ENCODE data around the gene MAPRE3. TPM values are rescaled to one million over a fixed set of nuclear protein-coding genes. Genes with fewer than 3 reads are reported as not detected.

Gene MAPRE3
- total and polyA plus RNA-seq, 4 donors = 21.2 to 200 (median 115) TPM

DNA sequence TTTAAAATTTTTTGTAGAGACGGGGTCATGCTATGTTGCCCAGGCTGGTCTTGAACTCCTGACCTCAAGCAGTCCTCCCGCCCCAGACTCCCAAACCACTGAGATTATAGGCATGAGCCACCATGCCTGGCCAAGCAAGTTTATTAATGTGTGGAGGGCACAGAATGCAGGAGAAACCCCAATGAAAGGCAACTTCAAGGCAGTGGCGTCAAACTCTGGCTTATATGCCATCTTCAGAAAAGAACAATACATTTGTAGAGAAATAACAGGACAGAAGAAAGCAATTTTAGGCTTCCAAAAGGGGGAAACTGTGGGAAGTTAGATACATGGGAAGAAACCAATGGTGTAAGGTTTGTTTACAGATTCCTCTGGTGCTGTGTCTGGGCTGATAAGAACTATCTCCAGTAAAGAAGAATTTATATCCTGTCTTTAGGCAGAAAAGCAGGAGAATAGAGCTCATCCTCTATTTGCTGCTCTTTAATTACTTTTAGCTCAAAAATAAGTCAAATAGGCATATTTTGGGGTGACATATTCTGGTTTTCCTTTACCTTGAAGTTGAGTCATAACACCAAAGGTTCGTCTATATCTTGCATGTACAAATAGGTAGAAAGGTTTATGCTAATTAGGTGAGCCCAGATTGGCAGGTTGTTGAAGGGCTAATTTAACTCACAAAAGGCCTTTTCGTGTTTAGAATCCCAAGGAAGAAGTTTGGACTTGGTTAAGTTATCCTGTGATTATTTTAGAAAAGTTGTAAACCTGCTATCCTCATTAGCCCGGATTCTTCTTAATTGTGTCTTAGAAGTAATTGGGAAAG lies 36.4 kb downstream of the MAPRE3 start:
- Histone ChIP-seq H3K27ac (ENCODE audit: low read depth, low read length) (no peak overlapping the region), H3K4me3 (ENCODE audit: low read depth, low read length) (no peak overlapping the region), H3K4me1 (ENCODE audit: control insufficient read depth, insufficient read depth, low read length) (no peaks in the 10 kb centered on the region), H3K9me3 (ENCODE audit: control insufficient read depth, insufficient read depth, low read length) (no peaks in the 10 kb centered on the region), H3K27me3 (ENCODE audit: control insufficient read depth, insufficient read depth, low read length) (no peaks in the 10 kb centered on the region), H3K36me3 (ENCODE audit: control insufficient read depth, insufficient read depth, low read length) (no peaks in the 10 kb centered on the region)
- no peak for DNase-seq (ENCODE audit: low read depth in 4 of 6, low spot score in 6 of 6)
- 68% methylated on average over 2 of the region's 6 CpGs for WGBS (ENCODE audit: insufficient coverage)

DNA sequence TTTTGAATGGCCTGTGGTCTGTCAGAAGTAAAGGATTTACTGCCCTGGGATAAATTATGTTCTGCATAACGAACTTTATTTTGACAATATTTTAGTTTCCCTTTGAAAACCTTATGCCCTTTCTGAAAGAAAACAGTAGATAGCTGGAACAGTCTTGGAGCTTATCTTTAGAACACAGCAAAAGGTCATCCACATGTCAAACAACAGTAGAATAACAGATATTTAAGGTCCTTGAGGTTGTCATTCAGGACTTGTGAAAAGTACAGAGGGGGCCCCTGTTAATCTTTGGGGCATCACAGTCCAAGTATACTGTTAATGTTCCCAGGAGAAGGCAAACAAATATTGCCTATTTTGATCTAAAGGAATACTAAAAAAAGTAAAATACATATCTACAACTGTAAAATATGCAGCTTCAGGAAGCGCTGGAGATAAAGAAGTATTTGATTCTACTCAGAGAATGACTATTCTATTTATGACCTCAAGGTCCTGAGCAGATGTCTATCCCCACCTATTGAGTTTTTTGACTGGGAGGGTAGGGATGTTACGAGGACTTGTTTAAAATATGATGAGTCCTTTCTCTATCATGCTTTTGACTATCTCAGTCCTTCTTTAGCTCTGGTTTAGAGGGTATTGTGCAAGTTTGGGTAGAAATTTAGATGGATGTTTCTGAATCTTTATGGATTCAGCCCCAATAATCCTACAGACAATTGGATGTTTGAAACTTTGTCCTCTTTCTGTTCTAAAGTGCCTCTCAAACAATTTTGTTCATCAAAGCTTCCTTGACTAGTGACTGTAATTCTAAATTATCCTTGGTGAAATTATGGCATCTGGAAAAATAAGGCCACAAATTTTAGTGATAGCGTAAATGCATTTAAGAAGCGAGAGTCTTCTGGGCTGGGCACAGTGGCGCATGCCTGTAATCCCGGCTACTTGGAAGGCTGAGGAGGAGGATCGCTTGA lies 37.3 kb downstream of the MAPRE3 start:
- H3K27ac ChIP-seq (ENCODE audit: low read depth, low read length) = no peak overlapping the region
- H3K36me3 ChIP-seq (ENCODE audit: control insufficient read depth, insufficient read depth, low read length) = no peaks in the 10 kb centered on the region
- 67% methylated on average over 3 of the region's 8 CpGs for WGBS (ENCODE audit: insufficient coverage)
- no peak for DNase-seq (ENCODE audit: low read depth in 4 of 6, low spot score in 6 of 6)
- H3K4me1 ChIP-seq (ENCODE audit: control insufficient read depth, insufficient read depth, low read length) = no peaks in the 10 kb centered on the region
- H3K27me3 ChIP-seq (ENCODE audit: control insufficient read depth, insufficient read depth, low read length) = no peaks in the 10 kb centered on the region
- H3K4me3 ChIP-seq (ENCODE audit: low read depth, low read length) = no peak overlapping the region
- no peaks in the 10 kb centered on the region for H3K9me3 ChIP-seq (ENCODE audit: control insufficient read depth, insufficient read depth, low read length)

DNA sequence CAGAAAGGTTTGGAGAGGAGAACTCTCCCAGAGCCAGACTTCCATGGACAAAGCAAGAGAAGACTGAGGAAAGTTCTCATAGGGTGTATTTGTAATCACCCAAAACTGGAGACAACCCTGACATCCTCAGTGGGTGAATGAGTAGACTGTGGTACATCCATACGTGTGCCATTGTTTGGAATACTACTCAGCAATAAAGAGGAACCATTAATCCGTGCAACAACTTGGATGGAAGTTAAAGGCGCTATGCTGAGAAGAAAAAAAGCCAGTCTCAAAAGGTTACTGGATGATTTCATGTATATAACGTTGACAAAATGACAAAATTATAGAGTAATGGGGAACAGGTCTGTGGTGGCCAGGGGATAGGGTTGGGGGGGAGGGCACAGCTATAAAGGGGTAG lies 38.2 kb downstream of the MAPRE3 start:
- H3K27me3 ChIP-seq (ENCODE audit: control insufficient read depth, insufficient read depth, low read length) = no peaks in the 10 kb centered on the region
- H3K4me1 ChIP-seq (ENCODE audit: control insufficient read depth, insufficient read depth, low read length) = no peaks in the 10 kb centered on the region
- no peaks in the 10 kb centered on the region for H3K36me3 ChIP-seq (ENCODE audit: control insufficient read depth, insufficient read depth, low read length)
- H3K4me3 ChIP-seq (ENCODE audit: low read depth, low read length) = no peak overlapping the region
- no peak overlapping the region for H3K27ac ChIP-seq (ENCODE audit: low read depth, low read length)
- DNase-seq (ENCODE audit: low read depth in 4 of 6, low spot score in 6 of 6) = no peak
- WGBS (ENCODE audit: insufficient coverage) = 97% methylated on average over 3 of the region's 4 CpGs
- no peaks in the 10 kb centered on the region for H3K9me3 ChIP-seq (ENCODE audit: control insufficient read depth, insufficient read depth, low read length)

DNA sequence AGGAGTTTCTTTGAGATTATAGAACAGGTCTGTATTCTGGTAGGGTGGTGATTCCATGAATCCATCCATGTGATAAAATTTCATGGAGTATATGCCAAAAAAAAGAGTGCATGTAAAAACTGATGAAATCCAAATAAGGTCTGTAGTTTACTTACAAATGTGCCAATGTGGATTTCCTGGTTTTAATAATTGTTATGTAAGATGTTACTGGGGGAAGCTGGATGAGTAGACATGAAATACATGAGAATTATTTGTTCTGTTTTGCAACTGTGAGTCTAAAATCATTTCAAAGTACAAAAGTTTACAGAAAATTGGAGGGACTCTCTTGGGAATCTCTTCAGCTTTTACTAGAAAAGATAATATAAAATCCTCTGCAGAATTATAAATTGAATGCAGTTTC lies 38.6 kb downstream of the MAPRE3 start:
- H3K4me3 ChIP-seq (ENCODE audit: low read depth, low read length) = no peak overlapping the region
- DNase-seq (ENCODE audit: low read depth in 4 of 6, low spot score in 6 of 6) = no peak
- H3K27me3 ChIP-seq (ENCODE audit: control insufficient read depth, insufficient read depth, low read length) = no peaks in the 10 kb centered on the region
- H3K9me3 ChIP-seq (ENCODE audit: control insufficient read depth, insufficient read depth, low read length) = no peaks in the 10 kb centered on the region
- no peak overlapping the region for H3K27ac ChIP-seq (ENCODE audit: low read depth, low read length)
- H3K36me3 ChIP-seq (ENCODE audit: control insufficient read depth, insufficient read depth, low read length) = no peaks in the 10 kb centered on the region
- H3K4me1 ChIP-seq (ENCODE audit: control insufficient read depth, insufficient read depth, low read length) = no peaks in the 10 kb centered on the region

DNA sequence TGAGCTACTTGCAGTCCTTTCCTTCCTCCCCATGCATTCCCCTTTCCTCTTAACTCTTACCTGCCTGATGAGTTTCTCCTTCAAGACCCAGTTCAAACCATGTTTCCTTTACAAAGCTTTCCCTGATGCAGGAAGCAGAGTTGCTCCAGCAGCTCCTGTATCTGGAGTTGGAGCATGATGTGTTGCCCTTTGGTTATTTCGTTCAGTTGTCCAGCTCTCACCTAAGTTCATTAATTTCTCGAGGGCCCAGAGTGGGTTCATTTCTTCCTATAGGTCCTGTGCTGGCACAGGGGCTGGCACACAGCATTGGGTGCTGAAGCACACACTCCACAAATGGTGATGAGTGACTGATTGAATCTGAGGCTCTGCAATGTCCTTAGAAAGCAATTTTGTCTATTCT lies 39.3 kb downstream of the MAPRE3 start:
- H3K9me3 ChIP-seq (ENCODE audit: control insufficient read depth, insufficient read depth, low read length) = no peaks in the 10 kb centered on the region
- no peaks in the 10 kb centered on the region for H3K27me3 ChIP-seq (ENCODE audit: control insufficient read depth, insufficient read depth, low read length)
- no peak overlapping the region for H3K27ac ChIP-seq (ENCODE audit: low read depth, low read length)
- peaks cover 3% of the 10 kb centered on the region for H3K36me3 ChIP-seq (ENCODE audit: control insufficient read depth, insufficient read depth, low read length)
- H3K4me1 ChIP-seq (ENCODE audit: control insufficient read depth, insufficient read depth, low read length) = peaks cover 5% of the 10 kb centered on the region
- WGBS (ENCODE audit: insufficient coverage) = no CpG with 5 or more reads among the region's 2 CpGs
- no peak for DNase-seq (ENCODE audit: low read depth in 4 of 6, low spot score in 6 of 6)
- H3K4me3 ChIP-seq (ENCODE audit: low read depth, low read length) = no peak overlapping the region

DNA sequence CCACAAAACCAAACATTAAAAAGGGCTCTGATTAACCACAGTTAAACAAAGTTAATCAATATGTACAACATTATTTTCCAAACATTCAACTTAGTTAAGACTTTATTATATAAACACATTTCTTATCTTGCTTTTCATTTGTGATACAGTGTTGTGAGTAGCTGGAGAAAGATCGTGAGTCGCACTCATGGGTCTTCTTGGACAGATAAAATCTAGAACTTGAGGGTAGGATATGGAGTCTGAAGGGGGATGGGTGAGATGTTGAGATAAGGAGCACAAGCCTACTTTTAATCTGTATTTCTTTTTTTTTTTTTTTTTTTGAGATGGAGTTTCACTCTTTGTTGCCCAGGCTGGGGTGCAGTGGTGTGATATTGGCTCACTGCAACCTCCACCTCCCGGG lies 39.7 kb downstream of the MAPRE3 start:
- peaks cover 5% of the 10 kb centered on the region for H3K36me3 ChIP-seq (ENCODE audit: control insufficient read depth, insufficient read depth, low read length)
- no peak overlapping the region for H3K27ac ChIP-seq (ENCODE audit: low read depth, low read length)
- H3K9me3 ChIP-seq (ENCODE audit: control insufficient read depth, insufficient read depth, low read length) = no peaks in the 10 kb centered on the region
- H3K4me3 ChIP-seq (ENCODE audit: low read depth, low read length) = no peak overlapping the region
- whole genome bisulfite sequencing (ENCODE audit: insufficient coverage) = no CpG with 5 or more reads among the region's 3 CpGs
- H3K4me1 ChIP-seq (ENCODE audit: control insufficient read depth, insufficient read depth, low read length) = peaks cover 8% of the 10 kb centered on the region
- DNase-seq (ENCODE audit: low read depth in 4 of 6, low spot score in 6 of 6) = no peak
- no peaks in the 10 kb centered on the region for H3K27me3 ChIP-seq (ENCODE audit: control insufficient read depth, insufficient read depth, low read length)

DNA sequence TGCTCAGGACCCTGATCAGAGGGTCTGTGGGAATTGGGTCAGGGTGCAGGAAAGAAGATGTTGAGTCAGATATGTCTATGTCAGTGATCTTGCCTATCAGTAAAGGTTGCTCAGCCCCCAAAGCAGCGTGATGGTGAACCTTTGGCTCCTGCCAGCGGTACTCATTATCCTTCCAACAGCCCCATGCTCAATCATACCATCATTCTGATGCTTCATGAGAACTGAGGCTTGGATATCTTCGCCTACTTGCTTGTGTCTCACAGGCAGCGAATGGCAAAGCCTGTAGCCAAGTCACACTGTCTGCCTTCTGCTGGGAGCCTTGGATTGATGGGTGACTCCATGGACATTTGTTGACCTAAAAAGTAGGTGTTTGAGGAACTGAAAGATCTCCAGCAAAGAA lies 43.3 kb downstream of the MAPRE3 start:
- Histone ChIP-seq H3K4me3 (ENCODE audit: low read depth, low read length) (no peak overlapping the region), H3K9me3 (ENCODE audit: control insufficient read depth, insufficient read depth, low read length) (no peaks in the 10 kb centered on the region), H3K4me1 (ENCODE audit: control insufficient read depth, insufficient read depth, low read length) (peaks cover 16% of the 10 kb centered on the region), H3K27me3 (ENCODE audit: control insufficient read depth, insufficient read depth, low read length) (no peaks in the 10 kb centered on the region), H3K27ac (ENCODE audit: low read depth, low read length) (no peak overlapping the region), H3K36me3 (ENCODE audit: control insufficient read depth, insufficient read depth, low read length) (peaks cover 5% of the 10 kb centered on the region)
- DNase-seq (ENCODE audit: low read depth in 4 of 6, low spot score in 6 of 6) = no peak
- 91% methylated on average over 4 of the region's 4 CpGs for WGBS (ENCODE audit: insufficient coverage)

DNA sequence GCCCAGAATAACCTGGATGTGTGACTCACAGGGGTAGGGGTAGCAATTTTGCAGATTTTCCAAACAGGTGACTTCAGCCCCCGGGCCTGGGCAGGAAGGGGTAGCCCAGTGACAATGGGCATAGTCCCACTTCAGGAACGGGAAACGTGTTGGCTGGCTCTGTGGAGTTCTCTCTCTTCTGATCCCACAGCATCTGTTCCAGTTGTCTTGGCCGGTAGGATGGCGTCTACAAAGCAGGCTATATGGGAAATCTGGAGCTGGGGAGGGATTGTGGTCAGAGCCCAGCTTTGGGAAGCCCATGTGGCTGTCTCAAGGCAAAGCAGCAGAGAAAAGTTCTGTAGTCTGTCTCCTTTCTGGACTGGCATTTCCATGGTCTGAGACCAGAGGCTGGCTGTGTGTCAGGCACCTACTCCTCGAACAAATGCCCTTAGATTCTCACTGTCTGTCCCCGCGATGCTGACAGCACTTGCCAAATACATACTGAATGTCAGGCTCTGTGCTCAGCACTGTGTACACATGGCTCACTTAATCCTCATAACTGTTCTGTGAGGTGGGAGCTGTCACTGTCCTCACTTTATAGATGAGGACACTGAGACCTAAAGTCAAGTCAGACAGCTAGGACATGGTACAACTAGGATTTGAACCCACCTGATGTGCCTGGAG lies 44.5 kb downstream of the MAPRE3 start:
- 74% methylated on average over 8 of the region's 8 CpGs for WGBS (ENCODE audit: insufficient coverage)

DNA sequence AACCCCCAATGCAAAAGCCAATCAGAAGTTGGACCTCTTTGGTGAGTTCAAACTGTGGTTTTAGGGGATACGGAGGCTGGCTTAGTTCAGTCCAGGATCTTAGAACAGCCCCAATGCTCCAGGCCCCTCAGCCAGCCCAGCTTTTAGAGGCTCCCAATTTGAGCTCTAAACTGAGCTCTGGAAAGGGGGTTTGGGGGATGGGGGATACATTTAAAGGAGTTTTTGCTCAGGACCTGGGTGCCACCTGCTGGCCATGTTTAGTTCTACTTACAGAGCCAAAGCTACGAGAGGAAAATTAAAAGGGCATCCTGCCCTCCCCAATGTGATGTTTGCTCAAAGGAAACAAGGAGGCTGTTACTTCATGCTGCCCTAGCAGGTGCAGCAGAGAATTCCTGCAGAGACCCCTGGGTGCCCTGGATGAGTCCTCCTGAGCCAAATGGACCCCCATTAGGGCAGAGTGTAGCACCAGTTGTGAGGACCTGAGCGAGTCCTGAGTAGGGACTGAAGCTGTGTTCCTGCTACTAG lies 46.4 kb downstream of the MAPRE3 start:
- Histone ChIP-seq H3K9me3 (ENCODE audit: control insufficient read depth, insufficient read depth, low read length) (no peaks in the 10 kb centered on the region), H3K4me1 (ENCODE audit: control insufficient read depth, insufficient read depth, low read length) (peaks cover 20% of the 10 kb centered on the region), H3K27me3 (ENCODE audit: control insufficient read depth, insufficient read depth, low read length) (no peaks in the 10 kb centered on the region), H3K27ac (ENCODE audit: low read depth, low read length) (no peak overlapping the region), H3K4me3 (ENCODE audit: low read depth, low read length) (no peak overlapping the region), H3K36me3 (ENCODE audit: control insufficient read depth, insufficient read depth, low read length) (peaks cover 5% of the 10 kb centered on the region)
- DNase-seq (ENCODE audit: low read depth in 4 of 6, low spot score in 6 of 6) = peak in 5 of 6 donors; percentile 33 to 89 (median 59)
- 62% methylated on average over 3 of the region's 3 CpGs for WGBS (ENCODE audit: insufficient coverage)

More for the DNA sequence above, 44.5 kb downstream of the MAPRE3 start:
- Histone ChIP-seq H3K27ac (ENCODE audit: low read depth, low read length) (no peak overlapping the region), H3K9me3 (ENCODE audit: control insufficient read depth, insufficient read depth, low read length) (no peaks in the 10 kb centered on the region), H3K4me3 (ENCODE audit: low read depth, low read length) (no peak overlapping the region), H3K36me3 (ENCODE audit: control insufficient read depth, insufficient read depth, low read length) (peaks cover 5% of the 10 kb centered on the region), H3K4me1 (ENCODE audit: control insufficient read depth, insufficient read depth, low read length) (peaks cover 16% of the 10 kb centered on the region), H3K27me3 (ENCODE audit: control insufficient read depth, insufficient read depth, low read length) (no peaks in the 10 kb centered on the region)
- DNase-seq (ENCODE audit: low read depth in 4 of 6, low spot score in 6 of 6) = peak in 1 of 6 donors; percentile 11

Measured in spinal cord (tissue), 10 donors.